Activated CD8-positive, alpha-beta T cell treated with anti-CD3 and anti-CD28 coated beads, Interleukin-2, amount 10 ng/mL, durations not matched to agents 7 days and 5 days (primary cell): Measurements from ENCODE around the gene DPYD. TPM values are rescaled to one million over a fixed set of nuclear protein-coding genes. Genes with fewer than 3 reads are reported as not detected.

Experiments used
- ATAC-seq: fragments of 150-1000 bp; cut with Tn5 transposase; one replicate; pipeline ENCODE4 v1.10.0; 2021; ENCODE audit warnings: moderate library complexity
- CTCF ChIA-PET: fragments of 350-600 bp; sonication (Branson Sonifier 250); formaldehyde crosslinking; loops from one replicate; lab custom pipeline; 2021; ENCODE audit warnings: antibody characterized with exemption; lab: Charles Lee
- POLR2A ChIA-PET: fragments of 350-600 bp; sonication (Branson Sonifier 250); formaldehyde crosslinking; loops from one replicate; lab custom pipeline; 2021; ENCODE audit warnings: antibody characterized with exemption; lab: Charles Lee
- DNase-seq: peaks from one replicate; pipeline ENCODE4 v3.0.0-alpha.2; 2020
- H3K27ac Mint-ChIP-seq: one replicate; pipeline ENCODE4 v1.8.0; 2021; ENCODE audit warnings: mild to moderate bottlenecking, mixed read lengths
- H3K27me3 Mint-ChIP-seq: one replicate; pipeline ENCODE4 v1.8.0; 2021; ENCODE audit warnings: low read depth, mixed read lengths
- H3K36me3 Mint-ChIP-seq: one replicate; pipeline ENCODE4 v1.8.0; 2021; ENCODE audit warnings: low read depth, mixed read lengths
- H3K4me1 Mint-ChIP-seq: one replicate; pipeline ENCODE4 v1.8.0; 2021; ENCODE audit warnings: low read depth, mixed read lengths
- H3K4me3 Mint-ChIP-seq: one replicate; pipeline ENCODE4 v1.8.0; 2021; ENCODE audit warnings: mild to moderate bottlenecking, mixed read lengths
- H3K9me3 Mint-ChIP-seq: one replicate; pipeline ENCODE4 v1.8.0; 2022; ENCODE audit warnings: mixed read lengths; ENCODE audit not compliant: insufficient read depth
- total RNA-seq, 2 experiments: library from RNA; stranded (reverse); gene quantifications; one replicate each; pipeline ENCODE4 v1.2.3, GENCODE V29; 2021

Gene DPYD
- total RNA-seq, 2 experiments from 2014 or later = 41.1 to 43.3 TPM

GRCh38 chr1:97581614-97582051 is 339.2 kb downstream of the DPYD start:
- ChIA-PET CTCF (no interaction called here), POLR2A (no interaction called here)
- H3K27me3 Mint-ChIP-seq = no peaks in the 10 kb centered on the region
- no peak for DNase-seq
- H3K27ac Mint-ChIP-seq = no peak overlapping the region
- H3K4me1 Mint-ChIP-seq = no peaks in the 10 kb centered on the region
- ATAC-seq = no peak
- H3K4me3 Mint-ChIP-seq = no peak overlapping the region
- H3K9me3 Mint-ChIP-seq = no peaks in the 10 kb centered on the region
- H3K36me3 Mint-ChIP-seq = peaks cover 14% of the 10 kb centered on the region

DNA sequence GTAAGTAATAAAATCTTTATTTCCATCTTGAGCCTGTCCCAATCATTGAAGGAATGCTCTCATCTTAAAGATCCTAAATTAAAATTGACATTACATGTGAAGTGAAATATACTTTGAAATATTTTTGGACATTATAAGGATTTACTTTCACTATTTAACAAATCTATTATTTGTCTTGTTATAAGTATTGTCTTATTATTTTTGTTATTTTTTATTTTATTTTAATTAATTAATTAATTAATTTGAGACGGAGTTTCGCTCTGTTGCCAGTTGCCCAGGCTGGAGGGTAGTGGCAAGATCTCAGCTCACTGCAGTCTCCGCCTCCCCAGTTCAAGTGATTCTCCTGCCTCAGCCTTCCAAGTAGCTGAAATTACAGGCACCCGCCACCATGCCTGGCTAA is 343.2 kb downstream of the DPYD start:
- Mint-ChIP-seq H3K4me3 (no peak overlapping the region), H3K4me1 (no peaks in the 10 kb centered on the region), H3K27me3 (no peaks in the 10 kb centered on the region), H3K36me3 (peaks cover 9% of the 10 kb centered on the region), H3K9me3 (no peaks in the 10 kb centered on the region), H3K27ac (no peak overlapping the region)
- ChIA-PET POLR2A (no interaction called here), CTCF (no interaction called here)
- DNase-seq (no peak), ATAC-seq (no peak)

GRCh38 chr1:97573553-97573952 is 347.3 kb downstream of the DPYD start:
- Mint-ChIP-seq H3K36me3 (peaks cover 8% of the 10 kb centered on the region), H3K27ac (no peak overlapping the region), H3K4me3 (no peak overlapping the region), H3K27me3 (no peaks in the 10 kb centered on the region), H3K4me1 (no peaks in the 10 kb centered on the region), H3K9me3 (no peaks in the 10 kb centered on the region)
- ChIA-PET CTCF (no interaction called here), POLR2A (no interaction called here)
- ATAC-seq = no peak
- no peak for DNase-seq

GRCh38 chr1:97572561-97572960 is 348.3 kb downstream of the DPYD start:
- Mint-ChIP-seq H3K4me1 (no peaks in the 10 kb centered on the region), H3K36me3 (peaks cover 8% of the 10 kb centered on the region), H3K27me3 (no peaks in the 10 kb centered on the region), H3K9me3 (no peaks in the 10 kb centered on the region), H3K4me3 (no peak overlapping the region), H3K27ac (no peak overlapping the region)
- POLR2A ChIA-PET = no interaction called here
- DNase-seq (no peak), ATAC-seq (no peak)
- CTCF ChIA-PET = no interaction called here

- no peaks in the 10 kb centered on the region for H3K27me3 Mint-ChIP-seq
- peaks cover 8% of the 10 kb centered on the region for H3K36me3 Mint-ChIP-seq
- POLR2A ChIA-PET = no interaction called here
- ATAC-seq (no peak), DNase-seq (no peak)
- no peak overlapping the region for H3K4me3 Mint-ChIP-seq
- no peaks in the 10 kb centered on the region for H3K4me1 Mint-ChIP-seq
- no peak overlapping the region for H3K27ac Mint-ChIP-seq
- H3K9me3 Mint-ChIP-seq = no peaks in the 10 kb centered on the region
- CTCF ChIA-PET = no interaction called here
Observed at GRCh38 chr1:97571760-97572159, 349.1 kb downstream of the DPYD start.

GRCh38 chr1:97570691-97571090 is 350.1 kb downstream of the DPYD start:
- DNase-seq = no peak
- H3K27ac Mint-ChIP-seq = no peak overlapping the region
- ChIA-PET POLR2A (no interaction called here), CTCF (no interaction called here)
- no peaks in the 10 kb centered on the region for H3K4me1 Mint-ChIP-seq
- no peaks in the 10 kb centered on the region for H3K9me3 Mint-ChIP-seq
- H3K36me3 Mint-ChIP-seq = peaks cover 8% of the 10 kb centered on the region
- H3K4me3 Mint-ChIP-seq = no peak overlapping the region
- ATAC-seq = no peak
- H3K27me3 Mint-ChIP-seq = no peaks in the 10 kb centered on the region

DNA sequence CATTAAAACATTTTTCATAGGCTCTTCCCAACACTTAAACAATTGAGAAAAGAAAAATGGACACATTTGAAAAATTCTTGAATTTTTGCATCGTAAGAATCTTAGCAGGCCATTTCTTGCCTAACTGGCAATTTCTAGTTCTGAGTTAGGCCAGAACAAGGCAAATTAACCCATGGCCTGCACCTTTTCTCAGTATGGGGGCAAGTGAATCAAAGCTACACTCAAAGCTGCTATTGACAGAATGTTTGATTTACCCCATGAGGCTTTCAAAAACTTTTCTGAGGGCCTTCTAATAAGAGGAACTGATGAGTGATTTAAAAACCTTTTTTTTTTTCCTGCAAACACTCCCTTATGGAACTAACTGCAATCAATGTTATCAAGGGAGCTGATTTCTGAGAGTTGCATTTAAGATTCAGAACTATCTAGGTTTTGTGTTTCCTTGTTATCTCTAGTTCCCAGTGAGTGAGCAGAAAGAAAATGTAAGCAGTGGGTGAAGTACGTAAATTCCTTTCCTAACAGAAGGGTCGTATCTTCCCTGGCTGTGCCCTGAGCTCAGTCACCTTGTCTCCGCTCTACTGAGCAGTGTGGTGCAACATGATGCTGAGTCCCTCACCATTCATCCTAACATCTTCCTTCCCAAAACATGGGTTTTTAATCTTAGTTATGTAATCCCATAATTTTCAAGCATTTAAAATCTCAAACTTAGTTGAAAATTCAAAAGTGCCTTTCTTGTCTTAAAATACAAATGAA is 353.7 kb downstream of the DPYD start:
- peaks cover 2% of the 10 kb centered on the region for H3K36me3 Mint-ChIP-seq
- no peak overlapping the region for H3K27ac Mint-ChIP-seq
- H3K9me3 Mint-ChIP-seq = no peaks in the 10 kb centered on the region
- ChIA-PET POLR2A (no interaction called here), CTCF (no interaction called here)
- no peak for DNase-seq
- no peaks in the 10 kb centered on the region for H3K4me1 Mint-ChIP-seq
- no peak for ATAC-seq
- no peak overlapping the region for H3K4me3 Mint-ChIP-seq
- H3K27me3 Mint-ChIP-seq = no peaks in the 10 kb centered on the region

DNA sequence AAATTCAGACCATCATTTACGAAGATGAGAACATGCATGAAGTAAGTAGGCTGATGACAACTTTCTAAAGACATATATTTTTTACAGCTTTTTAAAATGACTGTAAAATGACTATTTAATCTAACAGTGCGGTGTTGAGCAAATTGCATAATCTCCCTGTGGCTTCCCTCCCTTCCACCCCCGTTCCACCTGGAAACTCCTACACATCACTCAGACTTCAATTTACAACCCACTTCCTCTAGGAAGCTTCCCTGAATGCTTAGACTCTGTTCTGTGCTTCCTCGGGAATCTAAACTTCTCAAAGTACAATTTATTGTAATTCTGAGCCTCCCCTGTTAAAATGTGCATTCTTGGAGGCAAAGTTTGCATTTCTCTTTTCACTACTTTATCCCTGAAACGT is 354.9 kb downstream of the DPYD start:
- H3K27me3 Mint-ChIP-seq = no peaks in the 10 kb centered on the region
- H3K36me3 Mint-ChIP-seq = no peaks in the 10 kb centered on the region
- CTCF ChIA-PET = no interaction called here
- DNase-seq (no peak), ATAC-seq (no peak)
- H3K4me1 Mint-ChIP-seq = no peaks in the 10 kb centered on the region
- POLR2A ChIA-PET = no interaction called here
- H3K27ac Mint-ChIP-seq = no peak overlapping the region
- no peak overlapping the region for H3K4me3 Mint-ChIP-seq
- H3K9me3 Mint-ChIP-seq = no peaks in the 10 kb centered on the region

DNA sequence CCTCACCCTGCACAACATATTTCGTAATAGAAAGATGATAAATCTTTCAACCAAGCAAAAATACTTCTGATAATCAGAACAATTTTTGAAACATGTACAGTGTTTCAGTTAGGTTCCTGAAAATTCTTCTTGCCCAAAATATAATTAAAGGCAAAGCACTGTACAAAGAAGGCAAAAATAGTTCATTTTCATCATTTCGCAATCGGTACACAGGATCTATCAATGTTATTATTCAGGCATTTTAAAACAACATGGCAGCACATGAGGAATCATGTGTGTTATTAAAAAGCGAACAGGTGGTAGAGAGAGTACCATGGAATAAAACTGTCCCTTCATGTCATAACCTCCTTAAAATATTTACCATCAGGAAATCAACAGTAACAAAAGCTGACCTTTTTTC is 356.9 kb downstream of the DPYD start:
- H3K9me3 Mint-ChIP-seq = no peaks in the 10 kb centered on the region
- ATAC-seq = no peak
- CTCF ChIA-PET = interaction anchor here (1.2 kb wide), 1 partner anchor 20 kb away, joined by 3 read pairs; no protein-coding TSS in a partner anchor

DNA sequence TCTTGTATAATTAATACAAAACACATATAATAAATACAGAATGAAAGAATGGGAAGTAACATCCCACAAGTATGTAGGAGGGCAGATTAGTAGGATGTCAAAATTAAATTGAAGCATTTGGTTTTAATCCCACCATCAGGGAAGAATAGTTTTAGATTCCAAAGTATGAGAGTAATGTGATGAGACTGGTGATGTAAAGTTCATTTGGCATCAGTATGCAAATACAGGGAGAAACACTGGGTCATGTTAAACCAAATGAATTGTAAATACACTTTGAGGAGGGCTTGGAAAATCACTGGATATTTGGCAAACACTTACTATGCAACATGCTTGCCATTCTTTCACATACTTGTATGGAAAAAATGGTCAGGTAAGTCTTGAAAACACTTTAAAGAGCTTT is 358.8 kb downstream of the DPYD start:
- H3K9me3 Mint-ChIP-seq = no peaks in the 10 kb centered on the region
- no peaks in the 10 kb centered on the region for H3K4me1 Mint-ChIP-seq
- H3K27me3 Mint-ChIP-seq = no peaks in the 10 kb centered on the region
- ChIA-PET POLR2A (no interaction called here), CTCF (no interaction called here)
- DNase-seq (no peak), ATAC-seq (no peak)
- peaks cover 7% of the 10 kb centered on the region for H3K36me3 Mint-ChIP-seq
- no peak overlapping the region for H3K27ac Mint-ChIP-seq
- H3K4me3 Mint-ChIP-seq = no peak overlapping the region

More for the DNA sequence above, 356.9 kb downstream of the DPYD start:
- POLR2A ChIA-PET = no interaction called here
- H3K27me3 Mint-ChIP-seq = no peaks in the 10 kb centered on the region
- H3K4me1 Mint-ChIP-seq = no peaks in the 10 kb centered on the region
- H3K36me3 Mint-ChIP-seq = no peaks in the 10 kb centered on the region
- DNase-seq = no peak
- H3K27ac Mint-ChIP-seq = no peak overlapping the region
- no peak overlapping the region for H3K4me3 Mint-ChIP-seq

- Mint-ChIP-seq H3K36me3 (peaks cover 7% of the 10 kb centered on the region), H3K27me3 (no peaks in the 10 kb centered on the region), H3K9me3 (no peaks in the 10 kb centered on the region), H3K4me1 (peaks cover 3% of the 10 kb centered on the region), H3K27ac (no peak overlapping the region), H3K4me3 (no peak overlapping the region)
- CTCF ChIA-PET = no interaction called here
- POLR2A ChIA-PET = no interaction called here
- DNase-seq (no peak), ATAC-seq (no peak)
Observed at GRCh38 chr1:97560714-97561113, 360.1 kb downstream of the DPYD start.

- H3K4me3 Mint-ChIP-seq = no peak overlapping the region
- ATAC-seq (no peak), DNase-seq (no peak)
- no peaks in the 10 kb centered on the region for H3K9me3 Mint-ChIP-seq
- peaks cover 7% of the 10 kb centered on the region for H3K36me3 Mint-ChIP-seq
- no peak overlapping the region for H3K27ac Mint-ChIP-seq
- ChIA-PET CTCF (no interaction called here), POLR2A (no interaction called here)
- H3K27me3 Mint-ChIP-seq = no peaks in the 10 kb centered on the region
- peaks cover 3% of the 10 kb centered on the region for H3K4me1 Mint-ChIP-seq
Observed at GRCh38 chr1:97553971-97554370, 366.9 kb downstream of the DPYD start.

- DNase-seq (no peak), ATAC-seq (no peak)
- no peaks in the 10 kb centered on the region for H3K27me3 Mint-ChIP-seq
- no peak overlapping the region for H3K27ac Mint-ChIP-seq
- CTCF ChIA-PET = no interaction called here
- no peaks in the 10 kb centered on the region for H3K36me3 Mint-ChIP-seq
- no peak overlapping the region for H3K4me3 Mint-ChIP-seq
- POLR2A ChIA-PET = no interaction called here
- no peaks in the 10 kb centered on the region for H3K9me3 Mint-ChIP-seq
- H3K4me1 Mint-ChIP-seq = peaks cover 3% of the 10 kb centered on the region
Observed at GRCh38 chr1:97551113-97551512, 369.7 kb downstream of the DPYD start.
